Measurements from ENCODE around the gene NDUFAF7. TPM values are rescaled to one million over a fixed set of nuclear protein-coding genes. Genes with fewer than 3 reads are reported as not detected.
A peak's percentile ranks its signal among the peaks of the same experiment; 100 is the strongest.
"Not testable (repeated sequence)": the region's sequence is repeated elsewhere in the genome, so short reads cannot be mapped to it uniquely, and the experiment has no call there.

Gene NDUFAF7
- total and polyA plus RNA-seq, 12 donors: 13.1 to 30.5 (median 26.0) TPM

DNA sequence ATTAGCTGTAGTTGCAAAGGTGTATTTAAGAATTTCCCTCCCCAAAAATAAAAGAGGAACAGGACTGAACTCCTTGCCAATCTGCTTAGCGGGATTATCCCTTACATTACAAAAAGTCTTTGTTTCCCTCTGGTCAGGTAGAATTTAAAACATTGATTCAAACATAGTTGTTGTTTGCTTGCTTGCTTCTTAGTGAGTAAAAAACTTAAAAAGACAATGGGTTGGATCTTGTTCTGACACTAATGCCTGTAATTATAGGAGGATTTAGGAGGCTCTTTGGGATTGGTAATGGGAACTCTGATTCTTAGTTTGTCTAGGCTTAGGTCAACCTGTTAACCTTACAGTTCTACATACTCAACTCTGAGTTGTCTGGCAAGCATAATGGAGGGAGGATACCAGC, 38.9 kb upstream of the NDUFAF7 start:
- intact Hi-C loops (cut with DNase I): no loop called here
- H3K27me3 ChIP-seq: no peaks in the 10 kb centered on the region
- ATAC-seq (no peak), DNase-seq (no peak)
- H3K36me3 ChIP-seq: no peaks in the 10 kb centered on the region
- H3K27ac ChIP-seq: no peak overlapping the region
- 92 to 95% methylated on average over 1 of the region's 1 CpG for WGBS, 2 donors
- H3K9me3 ChIP-seq: no peaks in the 10 kb centered on the region
- peaks cover 2 to 23% (median 6%) of the 10 kb centered on the region in 9 donors for H3K4me1 ChIP-seq
- no peak overlapping the region for H3K4me3 ChIP-seq
- TF ChIP-seq CTCF (IDR thresholded peaks at IDR 0.05): no peak

DNA sequence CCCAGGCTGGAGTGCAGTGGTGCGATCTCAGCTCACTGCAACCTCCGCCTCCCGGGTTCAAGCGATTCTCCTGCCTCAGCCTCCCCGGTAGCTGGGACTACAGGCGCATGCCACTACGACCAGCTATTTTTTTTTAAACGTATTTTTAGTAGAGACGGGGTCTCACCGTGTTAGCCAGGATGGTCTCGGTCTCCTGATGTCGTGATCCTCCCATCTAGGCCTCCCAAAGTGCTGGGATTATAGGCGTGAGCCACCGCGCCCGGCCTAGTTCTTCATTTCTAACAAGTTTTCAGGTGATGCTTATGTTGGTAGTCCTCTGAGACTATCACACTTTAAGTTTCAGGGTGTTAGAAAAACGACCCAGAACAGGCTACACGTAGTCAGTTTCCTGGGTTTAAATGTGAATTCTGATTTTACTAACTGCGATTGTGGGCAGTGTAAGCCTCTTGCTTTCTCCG, 35.6 kb upstream of the NDUFAF7 start:
- peak in 2 of 8 donors; percentile 2 to 3 for ATAC-seq
- intact Hi-C loops (cut with DNase I): loop anchor here in 2 of 10 donors (5.0 kb wide), 2 partner anchors 39 to 44 kb away; partner anchors contain the start of gene EIF2AK2 (in 1 of the 2)
- peaks cover 0 to 14% (median under 1%) of the 10 kb centered on the region in 9 donors for H3K36me3 ChIP-seq
- peak overlapping the region; percentile 67 to 94 (median 80) for H3K4me3 ChIP-seq
- not testable (repeated sequence) for H3K27me3 ChIP-seq, DNase-seq, H3K9me3 ChIP-seq
- WGBS, 2 donors: 83 to 86% methylated on average over 20 of the region's 20 CpGs
- H3K4me1 ChIP-seq: peaks cover 2 to 26% (median 17%) of the 10 kb centered on the region in 9 donors
- H3K27ac ChIP-seq: peak overlapping the region; percentile 33 to 94 (median 88)

DNA sequence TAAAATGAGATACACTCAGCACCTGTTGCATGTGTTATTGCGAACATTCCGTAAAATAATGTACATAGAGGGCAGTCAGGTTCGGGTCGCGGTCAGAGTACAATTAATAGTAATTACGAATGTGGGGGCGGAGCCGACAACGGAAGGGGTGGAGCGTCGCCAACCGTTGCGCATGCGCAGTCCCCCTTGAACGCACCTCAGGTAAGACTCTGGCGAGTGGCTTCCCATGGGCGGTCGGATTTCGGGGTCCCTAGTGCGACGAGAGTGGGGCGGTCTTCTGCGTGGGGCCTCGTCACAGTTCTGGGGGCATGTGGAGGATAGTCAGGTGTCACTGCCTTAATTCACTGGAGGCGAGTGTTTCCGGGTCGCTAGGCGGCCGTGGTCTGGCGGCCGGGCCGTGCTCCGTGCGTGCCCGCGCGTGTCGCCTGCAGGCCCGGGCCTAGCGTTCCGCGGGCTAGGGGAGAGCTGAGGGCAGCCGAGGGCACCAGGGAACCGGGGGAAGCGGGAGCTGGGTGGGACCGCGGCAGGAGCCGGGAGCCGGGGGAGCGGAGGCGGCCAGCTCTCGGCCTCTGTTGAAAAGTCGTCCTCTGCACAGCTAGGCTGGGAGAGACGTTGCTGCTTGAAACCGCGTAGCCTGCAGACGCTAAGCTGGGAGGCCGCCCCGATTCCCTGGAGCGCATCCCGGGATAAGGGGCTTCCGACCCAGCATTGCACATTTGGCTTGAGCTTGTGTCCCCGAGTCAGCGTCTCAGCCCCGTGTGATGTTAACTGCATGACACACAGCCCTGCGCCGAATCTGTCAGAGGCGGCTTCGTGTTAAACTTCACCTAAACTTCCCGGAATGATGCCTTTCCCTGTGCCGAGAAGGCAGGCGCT, 34.9 kb upstream of the NDUFAF7 start, which contains the start of gene CEBPZOS:
TSS of gene CEBPZOS (plus strand) at position 177 of the 876 bp plus-strand sequence. CDS start 3,209 bp downstream, outside the sequence.
- H3K27ac ChIP-seq: peak within 1 kb of the TSS; percentile 33 to 94 (median 88)
- H3K27me3 ChIP-seq: no peaks in the 10 kb centered on the region
- DNase-seq (peak; percentile 86 to 88), ATAC-seq (peak; percentile 93 to 96 (median 94))
- intact Hi-C loops (cut with DNase I): loop anchor here in 2 of 10 donors (5.0 kb wide), 2 partner anchors 39 to 44 kb away; partner anchors contain the start of gene EIF2AK2 (in 1 of the 2)
- no peak for TF ChIP-seq CTCF (IDR thresholded peaks at IDR 0.05)
- H3K4me3 ChIP-seq: peak within 1 kb of the TSS; percentile 67 to 94 (median 80)
- no peaks in the 10 kb centered on the region for H3K9me3 ChIP-seq
- H3K4me1 ChIP-seq: peaks cover 2 to 26% (median 17%) of the 10 kb centered on the region in 9 donors
- WGBS, 2 donors: 0 to 1% methylated on average over 72 of the region's 72 CpGs
- H3K36me3 ChIP-seq: peaks cover 0 to 20% (median 7%) of the 10 kb centered on the region in 9 donors

- DNase-seq (no peak), ATAC-seq (no peak)
- intact Hi-C loops (cut with DNase I): loop anchor here in 2 of 10 donors (5.0 kb wide), 2 partner anchors 41 to 46 kb away; partner anchors contain the start of gene EIF2AK2 (in 1 of the 2)
- H3K4me3 ChIP-seq: no peak overlapping the region
- H3K27ac ChIP-seq: no peak overlapping the region
- peaks cover 0 to 41% (median 28%) of the 10 kb centered on the region in 9 donors for H3K36me3 ChIP-seq
- WGBS, 2 donors: 91 to 94% methylated on average over 8 of the region's 8 CpGs
- no peak for TF ChIP-seq CTCF (IDR thresholded peaks at IDR 0.05)
- H3K9me3 ChIP-seq: peaks cover 0 to 12% (median 3%) of the 10 kb centered on the region in 11 donors
- H3K4me1 ChIP-seq: peaks cover 2 to 26% (median 17%) of the 10 kb centered on the region in 9 donors
- no peaks in the 10 kb centered on the region for H3K27me3 ChIP-seq
Observed at GRCh38 chr2:37198681-37199065, 32.8 kb upstream of the NDUFAF7 start.
